ENCODE measurements around the gene GALNT2.

Gene GALNT2

DNA sequence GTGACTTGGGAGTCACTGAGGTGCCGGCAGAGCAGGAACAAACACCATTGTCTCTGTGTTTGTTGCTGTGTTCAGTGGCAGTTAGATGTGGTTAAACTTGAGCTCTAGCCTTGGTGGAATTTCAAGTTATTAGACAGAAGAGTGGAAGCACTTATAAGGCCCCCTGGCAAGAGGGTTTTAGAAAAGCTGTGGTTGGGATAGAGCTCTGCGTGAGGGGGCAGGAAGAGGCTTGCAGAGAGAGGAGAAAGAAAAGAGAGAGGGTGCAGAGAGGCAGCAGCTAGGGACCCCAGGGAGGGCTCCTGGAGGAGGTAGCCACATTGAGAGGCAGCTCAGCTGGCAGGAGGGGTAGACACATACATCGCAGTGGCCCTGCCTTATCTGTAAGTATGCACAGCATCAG is 128.2 kb downstream of the GALNT2 start:
- DNase-seq = no peak

- DNase-seq = no peak
Observed at GRCh38 chr1:230196077-230196476, 129.0 kb downstream of the GALNT2 start.

DNA sequence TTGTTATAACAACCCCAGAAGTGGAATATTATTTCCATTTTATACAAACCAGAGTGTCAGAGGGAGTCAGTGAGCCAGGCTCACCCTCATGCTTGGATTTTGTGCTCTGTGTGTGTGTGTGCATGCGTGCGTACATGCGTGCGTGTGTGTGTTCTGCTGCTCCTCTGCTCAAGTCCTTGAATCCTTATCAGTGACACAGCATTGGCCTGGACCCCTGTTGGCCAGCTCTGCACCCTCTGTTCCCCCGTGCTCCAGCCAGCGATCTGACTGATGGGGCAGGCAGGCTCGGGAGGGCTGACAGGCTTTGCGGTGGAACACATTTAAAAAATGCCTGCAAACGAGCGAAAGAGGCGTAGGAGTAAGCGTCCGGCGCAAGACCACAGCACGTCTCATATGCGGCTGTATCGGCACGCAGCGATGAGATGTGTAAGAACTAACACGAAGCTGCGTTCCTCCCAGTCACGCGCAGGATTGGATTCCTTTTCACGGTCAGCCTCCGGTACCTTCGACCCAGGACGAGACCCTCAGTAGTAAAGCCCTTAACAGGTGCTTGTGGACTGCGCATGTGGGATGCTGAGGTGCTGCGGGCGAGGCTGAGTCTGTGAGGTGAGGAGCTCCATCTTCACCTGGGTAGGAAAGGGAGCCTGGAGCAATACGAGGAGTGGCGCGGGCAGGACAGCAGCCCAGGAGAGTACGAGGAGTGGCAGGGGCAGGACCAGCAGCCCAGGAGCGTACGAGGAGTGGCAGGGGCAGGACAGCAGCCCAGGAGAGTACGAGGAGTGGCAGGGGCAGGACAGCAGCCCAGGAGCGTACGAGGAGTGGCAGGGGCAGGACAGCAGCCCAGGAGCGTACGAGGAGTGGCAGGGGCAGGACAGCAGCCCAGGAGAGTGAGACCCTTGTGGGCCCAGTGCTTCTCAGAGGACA is 130.9 kb downstream of the GALNT2 start:
- no peak for DNase-seq

- DNase-seq = no peak
Observed at GRCh38 chr1:230199034-230199433, 132.0 kb downstream of the GALNT2 start.

DNA sequence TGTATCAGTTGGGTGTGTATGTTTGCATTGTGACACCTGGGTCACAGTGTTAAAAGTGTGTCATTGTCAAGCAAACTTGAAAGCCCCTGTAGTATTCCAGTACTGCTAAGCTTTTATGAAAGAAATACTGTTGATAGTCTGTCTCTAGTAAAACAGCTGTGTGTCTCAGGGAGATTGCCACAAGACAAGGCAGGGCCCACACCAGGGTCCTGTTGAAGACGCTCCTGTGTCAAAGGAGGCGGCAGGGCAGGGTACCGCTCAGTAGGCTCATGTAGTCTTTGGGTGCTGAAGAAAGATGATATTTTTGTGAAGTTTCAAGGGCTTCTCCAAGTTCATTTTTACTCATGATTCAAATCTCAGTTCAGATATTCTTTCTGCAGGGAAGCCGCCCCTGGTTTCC is 132.5 kb downstream of the GALNT2 start:
- no peak for DNase-seq

DNA sequence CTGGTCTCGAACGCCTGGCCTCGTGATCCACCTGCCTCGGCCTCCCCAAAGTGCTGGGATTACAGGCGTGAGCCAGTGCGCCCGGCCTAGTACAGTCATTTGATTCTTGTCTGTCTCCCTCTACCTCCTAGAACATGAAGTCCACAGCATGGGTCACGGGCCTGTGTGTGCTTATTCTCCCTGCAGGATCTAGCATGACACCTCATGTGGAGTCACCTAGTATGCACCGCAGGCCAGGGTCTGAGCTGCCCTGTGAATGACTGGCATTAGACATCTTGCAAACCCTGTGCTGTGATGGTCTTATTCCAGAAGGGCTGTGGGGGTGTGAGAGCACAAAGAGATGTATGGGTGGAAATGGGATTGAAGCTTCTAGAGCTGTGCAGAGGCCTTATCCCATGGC is 133.2 kb downstream of the GALNT2 start:
- DNase-seq = no peak

- DNase-seq = no peak
Observed at GRCh38 chr1:230201445-230201844, 134.4 kb downstream of the GALNT2 start.

DNA sequence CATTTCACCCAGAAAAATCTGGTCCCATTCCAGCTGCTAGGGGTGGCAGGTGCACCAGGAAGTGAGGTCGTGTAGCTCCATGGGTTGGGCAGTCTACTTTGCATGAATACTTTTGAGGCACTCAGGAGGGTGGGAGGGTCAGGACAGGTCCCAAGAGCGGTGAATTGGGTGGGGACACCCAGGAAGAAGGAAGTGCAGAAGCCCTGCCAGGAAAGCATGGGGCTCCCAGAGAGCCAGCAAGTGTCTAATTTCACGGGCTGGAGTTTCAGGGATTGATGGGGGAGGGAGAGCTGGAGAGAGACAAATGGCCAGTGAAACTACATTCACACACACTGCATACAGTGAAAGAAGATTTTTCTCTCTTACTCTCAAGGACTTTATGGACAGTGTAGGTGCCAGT is 137.8 kb downstream of the GALNT2 start:
- DNase-seq = peak; percentile 35

GRCh38 chr1:230205719-230206198 is 138.7 kb downstream of the GALNT2 start:
- no peak for DNase-seq

- no peak for DNase-seq
Observed at GRCh38 chr1:230206207-230206606, 139.2 kb downstream of the GALNT2 start.

DNA sequence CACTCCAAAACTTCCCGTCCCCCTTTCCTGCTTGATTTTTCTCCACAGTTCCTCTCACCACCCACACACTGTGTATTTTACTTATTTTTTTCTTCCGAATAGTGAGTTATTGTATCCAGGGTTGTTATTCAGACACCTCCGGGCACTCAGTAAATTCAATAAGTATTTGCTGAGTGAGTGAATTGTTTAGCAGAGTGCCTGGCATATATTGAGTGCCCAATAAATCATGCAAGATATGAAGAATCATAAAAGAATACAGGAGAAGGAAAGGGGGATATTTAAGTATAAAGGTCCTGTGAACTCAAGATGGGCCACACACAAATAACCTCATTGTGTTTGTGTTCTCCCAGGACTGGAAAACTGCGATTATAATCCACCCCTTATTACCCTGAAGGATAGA is 139.9 kb downstream of the GALNT2 start:
- DNase-seq = no peak

- no peak for DNase-seq
Observed at GRCh38 chr1:230207598-230207997, 140.6 kb downstream of the GALNT2 start.

DNA sequence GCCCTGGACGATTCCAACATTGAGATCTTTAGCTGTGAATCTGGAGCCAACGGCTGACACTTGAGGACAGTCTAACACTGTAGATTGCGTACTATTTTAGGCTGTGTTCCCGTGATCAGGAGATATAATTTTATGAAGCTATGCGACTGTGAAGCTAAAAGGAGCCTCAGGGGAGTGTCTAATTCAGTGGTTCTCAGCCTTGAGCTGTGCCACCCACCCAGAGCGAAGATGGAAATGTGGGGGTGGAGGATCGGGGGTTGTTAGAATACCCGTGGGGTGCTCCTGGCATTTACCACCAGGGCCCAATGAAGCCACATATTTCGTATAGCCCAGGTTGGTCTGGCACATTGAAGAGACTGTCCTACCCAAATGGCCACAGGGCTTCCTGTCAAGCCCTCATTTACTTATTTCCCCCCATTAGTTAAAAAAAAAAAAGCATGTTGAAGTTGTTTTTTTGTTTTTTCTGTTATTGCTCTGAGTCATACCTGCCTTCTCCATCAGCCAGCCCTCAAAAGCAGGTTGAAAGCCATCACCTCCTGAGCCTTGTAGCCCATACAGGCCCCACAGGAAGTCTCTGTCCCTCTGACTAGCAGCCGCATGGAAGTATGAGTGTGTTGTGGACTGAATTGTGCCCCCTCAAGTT is 141.7 kb downstream of the GALNT2 start:
- no peak for DNase-seq

- DNase-seq = no peak
Observed at GRCh38 chr1:230210326-230210980, 143.4 kb downstream of the GALNT2 start.

- DNase-seq = no peak
Observed at GRCh38 chr1:230210981-230211336, 143.9 kb downstream of the GALNT2 start.

- DNase-seq = no peak
Observed at GRCh38 chr1:230211436-230212145, 144.6 kb downstream of the GALNT2 start.

GRCh38 chr1:230212405-230212936 is 145.4 kb downstream of the GALNT2 start:
- no peak for DNase-seq

GRCh38 chr1:230215031-230215430 is 148.0 kb downstream of the GALNT2 start:
- DNase-seq = peak; percentile 75

- no peak for DNase-seq
Observed at GRCh38 chr1:230215529-230215928, 148.5 kb downstream of the GALNT2 start.

- DNase-seq = no peak
Observed at GRCh38 chr1:230216896-230217295, 149.9 kb downstream of the GALNT2 start.

DNA sequence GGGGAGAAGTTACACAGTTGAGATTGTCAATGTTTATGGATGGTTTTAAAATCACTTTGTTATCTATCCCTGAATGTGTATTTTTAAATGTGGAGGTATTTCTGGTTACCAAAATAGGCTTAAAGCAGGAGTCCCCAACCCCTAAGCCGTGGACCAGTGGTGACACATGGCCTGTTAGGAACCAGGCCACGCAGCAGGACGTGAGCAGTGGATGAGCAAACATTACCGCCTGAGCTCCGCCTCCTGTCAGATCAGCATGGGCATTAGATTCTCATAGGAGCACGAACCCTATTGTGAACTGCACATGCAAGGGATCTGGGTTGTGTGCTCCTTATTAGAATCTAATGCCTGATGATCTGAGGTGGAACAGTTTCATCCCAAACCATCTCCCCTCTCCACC is 151.6 kb downstream of the GALNT2 start:
- no peak for DNase-seq

- no peak for DNase-seq
Observed at GRCh38 chr1:230219174-230220067, 152.4 kb downstream of the GALNT2 start.
